Colonic mucosa (tissue), 4 donors: Measurements from ENCODE around the gene MIDN. TPM values are rescaled to one million over a fixed set of nuclear protein-coding genes. Genes with fewer than 3 reads are reported as not detected.

Experiments
- DNase-seq: peaks from one replicate; pipeline ENCODE4 v3.0.0-alpha.2; 2020
- H3K27ac ChIP-seq: fragments of 200-600 bp; one replicate; pipeline ENCODE4 v1.8.0; 2021
- H3K27me3 ChIP-seq: fragments of 200-600 bp; one replicate; pipeline ENCODE4 v1.8.0; 2021
- H3K36me3 ChIP-seq: fragments of 200-600 bp; one replicate; pipeline ENCODE4 v1.8.0; 2021
- H3K4me1 ChIP-seq: fragments of 200-600 bp; one replicate; pipeline ENCODE4 v1.8.0; 2021; ENCODE audit warnings: mild to moderate bottlenecking
- H3K4me3 ChIP-seq: fragments of 200-600 bp; one replicate; pipeline ENCODE4 v1.8.0; 2021
- H3K9ac ChIP-seq, 2 donors: one replicate each; pipeline ENCODE4 v1.7.0; 2013; ENCODE audit warnings: control low read depth in 2 of 2, low read depth in 2 of 2, low read length in 2 of 2
- H3K9me3 ChIP-seq: fragments of 200-600 bp; one replicate; pipeline ENCODE4 v1.8.0; 2021
- intact Hi-C: fragments of 100-400 bp; cut with DNase I; formaldehyde crosslinking; loops from one replicate; pipeline ENCODE4 v1.14.1; 2022
- total RNA-seq, 2 donors: library from RNA; stranded (reverse); fragmentation: NEBNext Ultra II Directional in 1 of 2; extraction: Animal tissue kit (Norgen Biotek cat#: 25700) in 1 of 2; gene quantifications; one replicate each; pipeline ENCODE4 v1.2.1, GENCODE V29; 2021
- TF ChIP-seq, protein P1 (sequence below): fragments of 200-600 bp; IDR thresholded peaks from one replicate; pipeline ENCODE4 v1.8.0; 2022; ENCODE audit warnings: antibody characterized with exemption, mild to moderate bottlenecking
- donor health status: healthy.
- donor health status: DM: no; HTN: no; CAD: no.
- donor health status: DM: no; HTN: no; CAD: no.

Gene MIDN
- total RNA-seq, 2 donors from 2014 or later: 172 to 177 TPM

DNA sequence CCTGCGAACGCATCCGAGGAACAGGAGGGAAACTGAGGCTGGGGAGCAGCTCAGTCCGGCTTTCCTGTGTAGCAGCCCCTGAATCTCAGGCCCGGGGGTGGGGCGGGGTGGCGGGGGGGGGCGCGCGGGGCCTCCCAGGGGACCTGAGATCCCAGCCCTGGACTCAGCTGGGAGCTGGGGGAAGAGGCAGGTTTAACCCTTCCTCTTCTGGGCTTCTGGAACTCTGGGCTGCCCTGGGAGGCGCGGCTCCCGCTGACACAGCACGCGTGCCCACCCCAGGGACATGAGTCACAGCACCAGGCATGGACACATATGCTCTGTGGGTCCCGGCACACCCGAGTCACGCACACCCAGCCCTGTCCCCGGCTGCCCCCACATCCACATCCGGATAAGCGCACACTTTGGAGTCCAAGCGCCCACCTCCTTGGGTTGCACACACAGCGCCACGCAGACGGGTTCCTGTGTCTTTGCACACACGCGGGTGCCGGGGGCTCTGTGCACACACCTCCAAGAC lies 17.3 kb downstream of the MIDN start:
- Histone ChIP-seq H3K36me3 (no peaks in the 10 kb centered on the region), H3K9me3 (no peaks in the 10 kb centered on the region), H3K4me1 (peaks cover 43% of the 10 kb centered on the region), H3K27ac (peak overlapping the region; percentile 84), H3K9ac (peak overlapping the region; percentile 66 to 84), H3K4me3 (peak overlapping the region; percentile 50), H3K27me3 (no peaks in the 10 kb centered on the region)
- intact Hi-C loops: loop anchor here (2.0 kb wide), 1 partner anchor 21 kb away; no protein-coding TSS in a partner anchor
- TF ChIP-seq, protein P1, sequence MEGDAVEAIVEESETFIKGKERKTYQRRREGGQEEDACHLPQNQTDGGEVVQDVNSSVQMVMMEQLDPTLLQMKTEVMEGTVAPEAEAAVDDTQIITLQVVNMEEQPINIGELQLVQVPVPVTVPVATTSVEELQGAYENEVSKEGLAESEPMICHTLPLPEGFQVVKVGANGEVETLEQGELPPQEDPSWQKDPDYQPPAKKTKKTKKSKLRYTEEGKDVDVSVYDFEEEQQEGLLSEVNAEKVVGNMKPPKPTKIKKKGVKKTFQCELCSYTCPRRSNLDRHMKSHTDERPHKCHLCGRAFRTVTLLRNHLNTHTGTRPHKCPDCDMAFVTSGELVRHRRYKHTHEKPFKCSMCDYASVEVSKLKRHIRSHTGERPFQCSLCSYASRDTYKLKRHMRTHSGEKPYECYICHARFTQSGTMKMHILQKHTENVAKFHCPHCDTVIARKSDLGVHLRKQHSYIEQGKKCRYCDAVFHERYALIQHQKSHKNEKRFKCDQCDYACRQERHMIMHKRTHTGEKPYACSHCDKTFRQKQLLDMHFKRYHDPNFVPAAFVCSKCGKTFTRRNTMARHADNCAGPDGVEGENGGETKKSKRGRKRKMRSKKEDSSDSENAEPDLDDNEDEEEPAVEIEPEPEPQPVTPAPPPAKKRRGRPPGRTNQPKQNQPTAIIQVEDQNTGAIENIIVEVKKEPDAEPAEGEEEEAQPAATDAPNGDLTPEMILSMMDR: no peak
- peak; percentile 64 for DNase-seq

DNA sequence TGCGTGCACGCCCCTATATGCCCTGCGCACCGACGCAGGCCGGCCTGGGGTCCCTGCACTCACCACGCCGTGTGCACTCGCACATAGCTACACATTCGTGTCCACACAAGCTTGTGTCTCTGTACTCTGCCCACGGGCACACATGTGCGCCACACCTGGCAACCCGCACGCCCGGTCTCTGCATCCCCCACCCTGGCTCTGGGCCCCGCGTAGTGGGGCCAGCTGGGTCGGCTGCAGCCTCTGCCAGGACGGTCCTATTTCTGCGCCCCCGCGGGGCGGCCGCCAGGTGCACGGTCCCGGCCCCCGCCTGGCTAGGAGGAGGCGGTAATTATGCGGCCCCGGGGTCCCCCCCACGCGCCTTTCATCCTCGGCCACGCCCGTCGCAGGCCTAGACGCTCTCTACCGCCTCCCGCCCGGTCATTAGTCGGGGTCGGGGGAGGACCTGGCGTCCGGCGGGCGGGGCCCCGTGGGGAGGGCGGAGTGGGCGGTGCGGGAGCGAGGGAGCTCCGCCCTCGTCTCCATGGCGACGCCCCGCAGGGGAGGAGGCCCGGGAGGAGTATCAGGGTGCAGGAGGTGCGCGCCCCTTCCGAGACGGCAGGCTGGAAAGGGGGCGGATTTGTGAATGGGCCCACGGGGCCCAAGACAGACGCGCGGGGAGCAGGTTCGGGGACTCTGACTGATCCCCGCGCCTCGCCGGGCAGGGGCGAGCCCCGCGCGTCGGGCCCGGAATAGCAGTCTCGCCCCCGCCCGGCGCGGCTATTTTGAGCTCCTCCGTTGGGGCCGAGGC lies 17.9 kb downstream of the MIDN start:
- Histone ChIP-seq H3K9ac (peak overlapping the region; percentile 66 to 84), H3K27me3 (no peaks in the 10 kb centered on the region)

DNA sequence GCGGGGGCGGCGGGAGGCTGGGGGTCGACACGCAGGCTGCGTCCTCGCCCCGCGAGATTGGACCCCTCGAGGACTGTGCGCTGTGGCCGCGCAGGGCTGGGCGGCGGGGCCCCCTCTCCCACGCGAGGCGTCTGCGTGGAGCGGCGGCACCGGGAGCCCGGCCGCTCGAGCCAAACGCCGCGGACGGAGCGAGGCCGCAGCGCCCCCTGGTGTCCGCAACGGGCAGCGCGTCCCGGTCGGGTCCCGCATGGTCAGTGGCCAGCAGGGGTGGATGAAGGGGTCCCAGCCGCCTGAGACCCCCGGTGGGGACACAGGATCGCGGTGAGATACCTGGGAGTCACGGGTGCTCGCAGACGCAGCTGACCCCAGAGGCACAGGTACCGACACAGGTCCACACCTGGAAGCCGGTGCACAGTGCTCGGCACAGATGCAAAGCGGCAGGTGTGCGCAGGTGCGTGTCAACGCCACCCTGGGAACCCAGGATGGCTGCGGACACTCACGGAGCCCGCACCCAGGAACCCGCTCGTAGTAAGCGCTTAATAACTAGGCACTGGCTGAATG lies 18.6 kb downstream of the MIDN start:
- Histone ChIP-seq H3K27me3 (no peaks in the 10 kb centered on the region), H3K27ac (peak overlapping the region; percentile 84), H3K9me3 (no peaks in the 10 kb centered on the region), H3K9ac (peak overlapping the region; percentile 48 to 84), H3K4me3 (peak overlapping the region; percentile 50), H3K4me1 (peaks cover 51% of the 10 kb centered on the region), H3K36me3 (no peaks in the 10 kb centered on the region)
- peak; percentile 86 for DNase-seq
- TF ChIP-seq, protein P1: peak; percentile 94
- intact Hi-C loops: loop anchor here (2.0 kb wide), 1 partner anchor 22 kb away; no protein-coding TSS in a partner anchor

More for the DNA sequence above, 17.9 kb downstream of the MIDN start:
- TF ChIP-seq, protein P1: no peak
- H3K27ac ChIP-seq: peak overlapping the region; percentile 84
- intact Hi-C loops: loop anchor here (2.0 kb wide), 1 partner anchor 22 kb away; no protein-coding TSS in a partner anchor
- no peaks in the 10 kb centered on the region for H3K36me3 ChIP-seq
- DNase-seq: peak; percentile 95
- no peaks in the 10 kb centered on the region for H3K9me3 ChIP-seq
- H3K4me3 ChIP-seq: peak overlapping the region; percentile 50
- peaks cover 49% of the 10 kb centered on the region for H3K4me1 ChIP-seq

DNA sequence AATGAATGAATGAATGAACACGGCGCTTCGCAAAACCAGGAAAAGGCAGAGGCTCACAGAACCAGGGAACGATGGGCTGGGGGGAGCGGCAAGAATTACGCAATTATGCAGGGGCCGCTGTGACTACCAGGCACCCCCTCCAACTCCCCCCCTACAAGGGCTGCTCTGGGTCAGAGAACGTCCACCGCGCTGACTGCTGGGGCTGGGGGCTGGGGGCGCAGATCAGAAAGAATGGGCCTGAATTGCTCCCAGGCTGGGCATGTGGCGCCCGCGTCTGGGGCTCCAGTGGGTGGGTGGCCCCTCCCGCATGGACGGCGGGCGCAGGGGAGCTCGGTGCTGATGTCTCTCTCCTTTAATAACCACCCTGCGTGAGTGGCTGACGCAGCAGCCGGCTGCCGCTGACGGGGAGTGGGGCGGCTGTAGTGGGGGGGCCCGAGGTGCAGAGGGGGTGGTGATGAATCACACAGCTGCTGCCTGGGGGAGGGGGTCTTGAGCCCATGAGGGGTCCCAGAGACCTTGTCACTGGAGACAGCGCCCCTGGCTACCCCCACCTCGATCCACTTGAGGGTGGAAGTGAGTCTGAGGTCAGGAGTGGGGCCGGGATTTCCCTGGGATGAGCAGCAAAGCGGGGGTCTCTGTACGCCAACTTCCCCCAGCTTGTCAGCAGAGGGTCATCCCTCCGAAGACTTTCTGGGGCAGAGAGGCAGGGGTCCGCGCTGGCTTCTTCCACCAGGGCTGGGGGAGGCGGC lies 19.3 kb downstream of the MIDN start:
- TF ChIP-seq, protein P1: no peak
- H3K36me3 ChIP-seq: no peaks in the 10 kb centered on the region
- H3K27ac ChIP-seq: no peak overlapping the region
- no peaks in the 10 kb centered on the region for H3K27me3 ChIP-seq
- H3K9me3 ChIP-seq: no peaks in the 10 kb centered on the region
- H3K4me1 ChIP-seq: peaks cover 52% of the 10 kb centered on the region
- peak overlapping the region; percentile 48 to 84 for H3K9ac ChIP-seq
- intact Hi-C loops: loop anchor here (2.0 kb wide), 1 partner anchor 23 kb away; no protein-coding TSS in a partner anchor
- DNase-seq: no peak
- peak overlapping the region; percentile 50 for H3K4me3 ChIP-seq
